Prostate gland (tissue), 2 donors: ENCODE data around the gene PSORS1C1. TPM values are rescaled to one million over a fixed set of nuclear protein-coding genes. Genes with fewer than 3 reads are reported as not detected.

Experiments used
- DNase-seq: peaks from one replicate; pipeline ENCODE4 v3.0.0-alpha.2; 2019; ENCODE audit warnings: low spot score
- H3K27ac ChIP-seq, 2 donors: fragments of 200-600 bp; sonication (generic); 2 replicates each; pipeline ENCODE4 v1.5.1; 2017 to 2019
- H3K27me3 ChIP-seq: fragments of 200-600 bp; sonication (generic); replicated peaks from 2 replicates; pipeline ENCODE4 v1.5.1; 2019; ENCODE audit not compliant: insufficient read depth
- H3K36me3 ChIP-seq, 2 donors: fragments of 200-600 bp; sonication (generic); 1 replicate in 1 of 2; 2 replicates in 1 of 2; pipeline versions ENCODE4 v1.5.1 to v1.8.1; 2017 to 2019
- H3K4me1 ChIP-seq: fragments of 200-600 bp; sonication (generic); replicated peaks from 2 replicates; pipeline ENCODE4 v1.5.1; 2019
- H3K4me3 ChIP-seq, 2 donors: fragments of 200-600 bp; sonication (generic); 2 replicates each; pipeline ENCODE4 v1.5.1; 2017 to 2019
- H3K9me3 ChIP-seq: fragments of 200-600 bp; sonication (generic); 2 replicates; pipeline ENCODE4 v1.5.1; 2017
- CTCF ChIP-seq, 4 experiments: fragments of 200-600 bp in 2 of 4; fragments of 450-650 bp in 2 of 4; sonication (generic) in 2 of 4; IDR thresholded peaks; 1 replicate in 3 of 4; 2 replicates in 1 of 4; pipeline ENCODE4 v1.5.1; 2016 to 2019; ENCODE audit warnings: antibody characterized with exemption in 4 of 4, mild to moderate bottlenecking in 2 of 4, moderate library complexity in 2 of 4
- POLR2A ChIP-seq: fragments of 450-650 bp; IDR thresholded peaks from one replicate; pipeline ENCODE4 v1.6.1; 2016; ENCODE audit warnings: antibody characterized with exemption, mild to moderate bottlenecking
- POLR2AphosphoS5 ChIP-seq: sonication (generic); formaldehyde crosslinking; IDR thresholded peaks from one replicate; pipeline ENCODE4 v1.6.1; 2017; ENCODE audit warnings: antibody characterized with exemption
- WGBS: methylation state at CpG from one replicate; pipeline ENCODE4 v1.1.5; 2018; 5-methylcytosine and 5-hydroxymethylcytosine counted together
- intact Hi-C: fragments of 100-400 bp; cut with DNase I; formaldehyde crosslinking; loops from one replicate; pipeline ENCODE4 v1.14.2; 2022
- total RNA-seq, 2 donors: library from RNA; depleted of rRNA; stranded (reverse); fragments of >200 nt; gene quantifications; one replicate each; pipeline ENCODE4 v1.1.0, GENCODE V29; 2016

Gene PSORS1C1
- total RNA-seq, 2 donors from 2014 or later = 1.2 to 3.5 TPM

DNA sequence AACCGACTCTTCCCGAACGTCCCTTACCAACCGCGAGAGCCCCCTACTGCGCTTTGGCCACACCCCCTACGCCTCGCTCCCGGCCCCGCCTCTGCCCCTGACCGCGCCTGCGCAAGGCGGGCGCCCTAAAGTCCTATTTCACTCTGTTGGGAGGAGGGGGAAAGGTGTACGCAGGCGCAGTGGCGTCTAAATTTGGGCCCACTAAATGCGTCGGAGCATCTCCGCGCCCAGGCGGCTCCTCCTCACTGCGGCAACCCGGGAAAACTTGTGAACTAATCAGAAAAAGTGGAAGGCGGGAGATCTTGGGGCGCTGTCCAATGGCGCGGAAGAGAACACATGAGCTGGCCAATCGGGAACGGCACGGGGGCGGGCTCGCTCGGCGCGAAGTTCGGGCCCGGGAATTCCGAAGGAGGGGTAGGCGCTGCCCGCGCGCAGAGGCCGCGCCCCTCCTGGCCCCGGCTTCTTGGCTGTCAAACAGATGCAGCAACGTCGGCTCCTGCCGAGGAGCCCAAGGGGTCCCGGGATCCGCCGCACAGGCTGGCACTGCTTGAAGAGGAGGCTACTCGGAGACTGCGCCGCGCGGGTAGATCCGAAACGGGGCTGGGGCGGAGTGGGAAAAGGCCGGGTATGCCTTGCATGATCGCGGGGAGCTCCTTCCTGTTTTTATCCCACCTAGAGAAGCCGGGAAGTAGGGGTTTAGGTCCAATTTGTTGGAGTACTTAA is 43.7 kb downstream of the PSORS1C1 start, which contains the start of gene TCF19:
TSS of gene TCF19 (plus strand) at position 450 of the 723 bp plus-strand sequence. CDS start 881 bp downstream, outside the sequence.
- peak within 1 kb of the TSS; percentile 80 to 86 for H3K27ac ChIP-seq
- TF ChIP-seq CTCF (IDR thresholded peaks at IDR 0.05) = no peak
- TF ChIP-seq POLR2A = peak; percentile 57
- peak; percentile 98 for TF ChIP-seq POLR2AphosphoS5
- intact Hi-C loops = loop anchor here (5.0 kb wide), 1 partner anchor 39 kb away; no protein-coding TSS in a partner anchor

DNA sequence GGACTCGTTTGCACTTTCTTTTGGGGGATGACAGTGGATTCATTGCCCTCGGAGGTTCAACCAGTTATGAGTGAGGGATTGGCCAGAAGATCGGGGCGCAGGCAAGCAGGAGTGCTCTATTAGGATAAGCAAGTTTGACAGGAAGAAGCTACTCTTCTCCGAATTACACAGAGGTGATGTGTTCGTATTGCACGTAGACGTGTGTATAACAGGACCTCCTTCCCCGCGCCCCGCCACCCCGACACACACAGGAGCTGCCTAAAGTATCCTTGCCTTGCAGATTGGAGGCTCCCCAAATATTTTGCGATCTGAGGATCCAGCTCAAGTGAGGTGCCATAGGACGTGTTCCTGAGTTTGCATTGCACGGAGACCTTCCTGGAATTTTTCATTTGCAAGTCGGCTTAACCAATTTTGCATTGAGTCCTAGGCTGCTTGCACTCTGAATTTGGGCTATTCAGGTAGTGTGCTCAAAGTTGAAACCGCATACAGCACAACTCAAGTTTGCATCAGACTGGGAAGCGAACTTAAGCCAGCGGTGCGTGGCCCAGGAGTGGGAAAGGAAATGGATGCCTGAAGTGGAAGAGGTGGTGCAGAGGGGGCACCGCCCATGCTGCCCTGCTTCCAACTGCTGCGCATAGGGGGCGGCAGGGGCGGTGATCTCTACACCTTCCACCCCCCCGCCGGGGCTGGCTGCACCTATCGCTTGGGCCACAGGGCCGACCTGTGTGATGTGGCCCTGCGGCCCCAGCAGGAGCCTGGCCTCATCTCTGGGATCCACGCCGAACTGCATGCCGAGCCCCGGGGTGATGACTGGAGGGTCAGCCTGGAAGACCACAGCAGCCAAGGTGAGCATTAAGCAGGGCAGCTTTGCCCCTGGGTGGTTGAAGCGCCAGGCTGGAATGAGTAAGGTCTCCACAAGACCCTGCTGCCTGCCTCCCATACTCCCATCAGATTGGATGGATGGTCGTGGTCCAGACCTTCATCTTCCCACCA is 44.6 kb downstream of the PSORS1C1 start:
- intact Hi-C loops = loop anchor here (5.0 kb wide), 1 partner anchor 38 kb away; no protein-coding TSS in a partner anchor
- Histone ChIP-seq H3K36me3 (no peaks in the 10 kb centered on the region), H3K9me3 (no peaks in the 10 kb centered on the region), H3K27ac (peak overlapping the region; percentile 45 to 49), H3K4me3 (peak overlapping the region; percentile 57 to 58), H3K27me3 (no peaks in the 10 kb centered on the region), H3K4me1 (peaks cover 5% of the 10 kb centered on the region)
- TF ChIP-seq POLR2AphosphoS5 (no peak), CTCF (IDR thresholded peaks at IDR 0.05) (no peak)
- 12% methylated on average over 26 of the region's 35 CpGs for WGBS
- DNase-seq = no peak

More for the DNA sequence above, 43.7 kb downstream of the PSORS1C1 start, which contains the start of gene TCF19:
- under 1% methylated on average over 51 of the region's 65 CpGs for WGBS
- Histone ChIP-seq H3K36me3 (no peaks in the 10 kb centered on the region), H3K4me3 (peak within 1 kb of the TSS; percentile 57 to 58), H3K4me1 (peaks cover 5% of the 10 kb centered on the region), H3K9me3 (no peaks in the 10 kb centered on the region), H3K27me3 (no peaks in the 10 kb centered on the region)
- peak; percentile 98 for DNase-seq

- TF ChIP-seq CTCF (IDR thresholded peaks at IDR 0.05) (no peak), POLR2AphosphoS5 (no peak), POLR2A (no peak)
- intact Hi-C loops = no loop called here
- Histone ChIP-seq H3K4me3 (no peak overlapping the region), H3K4me1 (peaks cover 5% of the 10 kb centered on the region), H3K27ac (no peak overlapping the region), H3K9me3 (no peaks in the 10 kb centered on the region), H3K36me3 (no peaks in the 10 kb centered on the region), H3K27me3 (no peaks in the 10 kb centered on the region)
- no peak for DNase-seq
- 91% methylated on average over 19 of the region's 19 CpGs for WGBS
Observed at GRCh38 chr6:31161216-31162126, 46.9 kb downstream of the PSORS1C1 start.

DNA sequence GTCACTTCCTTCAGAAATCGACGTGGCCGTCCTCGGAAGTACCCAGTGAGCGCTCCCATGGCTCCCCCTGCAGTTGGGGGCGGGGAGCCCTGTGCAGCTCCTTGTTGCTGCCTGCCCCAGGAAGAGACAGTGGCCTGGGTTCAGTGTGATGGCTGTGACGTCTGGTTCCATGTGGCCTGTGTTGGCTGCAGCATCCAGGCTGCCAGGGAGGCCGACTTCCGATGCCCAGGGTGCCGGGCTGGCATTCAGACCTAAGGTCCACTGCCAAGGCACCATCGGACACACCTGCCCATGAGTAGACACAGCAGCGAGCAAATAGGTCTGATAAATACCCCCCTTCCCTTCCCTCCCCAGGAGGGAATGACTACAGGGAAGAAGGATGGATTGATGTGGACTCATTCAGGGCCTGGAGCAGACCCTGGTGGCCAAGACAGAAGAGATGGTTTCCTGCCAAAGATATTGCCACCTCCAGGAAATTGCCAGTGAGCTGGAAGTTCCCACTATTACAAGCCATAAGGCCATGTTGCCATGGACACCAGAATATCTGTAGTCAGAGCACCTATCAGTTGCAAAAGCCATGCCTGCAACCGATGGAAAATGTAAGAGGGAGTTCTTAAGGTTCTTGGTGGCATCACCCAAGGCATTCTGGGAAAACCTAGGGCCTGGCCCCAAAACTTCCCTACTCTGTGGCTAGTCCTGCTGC is 48.0 kb downstream of the PSORS1C1 start:
- peaks cover 5% of the 10 kb centered on the region for H3K4me1 ChIP-seq
- 90% methylated on average over 12 of the region's 13 CpGs for WGBS
- no peak for DNase-seq
- no peak overlapping the region for H3K4me3 ChIP-seq
- intact Hi-C loops = no loop called here
- H3K27me3 ChIP-seq = no peaks in the 10 kb centered on the region
- TF ChIP-seq CTCF (IDR thresholded peaks at IDR 0.05) = no peak
- no peak for TF ChIP-seq POLR2A
- TF ChIP-seq POLR2AphosphoS5 = no peak
- no peak overlapping the region for H3K27ac ChIP-seq
- no peaks in the 10 kb centered on the region for H3K36me3 ChIP-seq
- H3K9me3 ChIP-seq = no peaks in the 10 kb centered on the region
